Vagina (tissue), 2 donors: Measurements from ENCODE around the gene FAM110D.

Experiments used
- POLR2A ChIP-seq, 2 donors: fragments of 450-650 bp; IDR thresholded peaks; one replicate each; pipeline ENCODE4 v1.6.1; 2017; ENCODE audit warnings: antibody characterized with exemption in 2 of 2, mild to moderate bottlenecking in 2 of 2, moderate library complexity in 2 of 2
- TF ChIP-seq, protein P1 (sequence below), 3 experiments: fragments of 450-650 bp in 2 of 3; fragments of 200-600 bp in 1 of 3; sonication (generic) in 1 of 3; IDR thresholded peaks; one replicate each; pipeline ENCODE4 v1.5.1; 2017 to 2019; ENCODE audit warnings: antibody characterized with exemption in 3 of 3, mild to moderate bottlenecking in 2 of 3, moderate library complexity in 2 of 3

DNA sequence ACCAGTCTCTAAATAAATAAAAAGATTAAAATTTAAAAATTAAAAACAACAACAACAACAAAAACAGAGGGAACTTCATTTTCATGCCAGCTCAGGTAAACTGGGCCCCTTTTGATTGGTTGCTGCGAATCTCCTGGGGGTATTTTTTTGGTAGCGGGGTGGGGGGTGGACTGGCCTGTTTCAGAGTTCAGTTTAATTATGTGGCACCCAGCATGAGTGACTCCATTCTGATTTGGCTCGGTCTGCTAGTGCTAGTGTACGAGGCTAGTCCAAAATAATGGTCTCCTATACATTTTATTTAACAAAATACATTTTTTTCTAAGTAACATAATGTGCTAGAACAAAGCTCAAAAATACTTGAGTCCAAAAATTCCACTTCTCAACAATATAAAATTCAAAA, 29.1 kb upstream of the FAM110D start:
- TF ChIP-seq POLR2A (IDR thresholded peaks at IDR 0.05): no peak
- TF ChIP-seq, protein P1, sequence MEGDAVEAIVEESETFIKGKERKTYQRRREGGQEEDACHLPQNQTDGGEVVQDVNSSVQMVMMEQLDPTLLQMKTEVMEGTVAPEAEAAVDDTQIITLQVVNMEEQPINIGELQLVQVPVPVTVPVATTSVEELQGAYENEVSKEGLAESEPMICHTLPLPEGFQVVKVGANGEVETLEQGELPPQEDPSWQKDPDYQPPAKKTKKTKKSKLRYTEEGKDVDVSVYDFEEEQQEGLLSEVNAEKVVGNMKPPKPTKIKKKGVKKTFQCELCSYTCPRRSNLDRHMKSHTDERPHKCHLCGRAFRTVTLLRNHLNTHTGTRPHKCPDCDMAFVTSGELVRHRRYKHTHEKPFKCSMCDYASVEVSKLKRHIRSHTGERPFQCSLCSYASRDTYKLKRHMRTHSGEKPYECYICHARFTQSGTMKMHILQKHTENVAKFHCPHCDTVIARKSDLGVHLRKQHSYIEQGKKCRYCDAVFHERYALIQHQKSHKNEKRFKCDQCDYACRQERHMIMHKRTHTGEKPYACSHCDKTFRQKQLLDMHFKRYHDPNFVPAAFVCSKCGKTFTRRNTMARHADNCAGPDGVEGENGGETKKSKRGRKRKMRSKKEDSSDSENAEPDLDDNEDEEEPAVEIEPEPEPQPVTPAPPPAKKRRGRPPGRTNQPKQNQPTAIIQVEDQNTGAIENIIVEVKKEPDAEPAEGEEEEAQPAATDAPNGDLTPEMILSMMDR (IDR thresholded peaks at IDR 0.05): no peak
